ENCODE results near the gene SUMO3. TPM values are rescaled to one million over a fixed set of nuclear protein-coding genes. Genes with fewer than 3 reads are reported as not detected.

The SUMO3 gene
- total and polyA plus RNA-seq, 2 of the 4 experiments (the other 2 are of a cell fraction): 64.9 to 101 TPM

DNA sequence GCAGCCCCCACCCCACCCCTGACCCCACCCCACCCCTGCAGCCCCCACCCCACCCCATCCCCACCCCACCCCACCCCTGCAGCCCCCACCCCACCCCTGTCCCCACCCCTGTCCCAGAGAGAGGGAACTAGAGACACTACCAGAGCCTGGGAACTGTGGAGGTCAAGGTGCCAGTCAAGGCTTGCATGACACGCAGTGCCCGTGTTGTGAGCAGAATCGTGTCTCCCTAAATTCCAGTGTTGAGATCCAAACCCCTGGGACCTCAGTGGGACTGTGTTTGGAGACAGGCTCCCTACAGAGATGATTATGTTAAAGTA is 18.4 kb upstream of the SUMO3 start:
- H3K4me3 ChIP-seq (ENCODE audit: insufficient read depth, low read depth, low read length): no peak overlapping the region
- CTCF ChIA-PET: no interaction called here
- no peak overlapping the region for H3K4ac ChIP-seq (ENCODE audit: low read depth, low read length)
- no peak for DNase-seq
- in situ Hi-C loops (cut with MboI; ENCODE audit: low sequenced_read_pairs): no loop called here
- intact Hi-C loops (cut with micrococcal nuclease): no loop called here
- H3K23ac ChIP-seq (ENCODE audit: low read depth, low read length): no peak overlapping the region
- H3K9me3 ChIP-seq (ENCODE audit: control insufficient read depth, insufficient read depth, low read length): no peaks in the 10 kb centered on the region
- no peak overlapping the region for H4K91ac ChIP-seq (ENCODE audit: insufficient read depth, low read depth, low read length)
- no peak overlapping the region for H3K27ac ChIP-seq (ENCODE audit: insufficient read depth, low read length)
- H2AK5ac ChIP-seq (ENCODE audit: low read depth, low read length): no peak overlapping the region
- peak overlapping the region; percentile 18 for H2AFZ ChIP-seq (replicated peaks; ENCODE audit: low read length, poor library complexity)
- H2BK120ac ChIP-seq (ENCODE audit: low read depth, low read length): no peak overlapping the region
- H3K27me3 ChIP-seq (ENCODE audit: control insufficient read depth, insufficient read depth, low read length): peaks cover 23% of the 10 kb centered on the region
- H3K9me1 ChIP-seq (ENCODE audit: insufficient read depth, low read length): no peaks in the 10 kb centered on the region
- TF ChIP-seq, protein P1, sequence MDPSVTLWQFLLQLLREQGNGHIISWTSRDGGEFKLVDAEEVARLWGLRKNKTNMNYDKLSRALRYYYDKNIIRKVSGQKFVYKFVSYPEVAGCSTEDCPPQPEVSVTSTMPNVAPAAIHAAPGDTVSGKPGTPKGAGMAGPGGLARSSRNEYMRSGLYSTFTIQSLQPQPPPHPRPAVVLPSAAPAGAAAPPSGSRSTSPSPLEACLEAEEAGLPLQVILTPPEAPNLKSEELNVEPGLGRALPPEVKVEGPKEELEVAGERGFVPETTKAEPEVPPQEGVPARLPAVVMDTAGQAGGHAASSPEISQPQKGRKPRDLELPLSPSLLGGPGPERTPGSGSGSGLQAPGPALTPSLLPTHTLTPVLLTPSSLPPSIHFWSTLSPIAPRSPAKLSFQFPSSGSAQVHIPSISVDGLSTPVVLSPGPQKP (IDR thresholded peaks at IDR 0.05; ENCODE audit: borderline replicate concordance, low read depth, low read length): no peak
- TF ChIP-seq MXI1 (IDR thresholded peaks at IDR 0.05; ENCODE audit: borderline replicate concordance, low read depth, low read length) (no peak), RFX5 (IDR thresholded peaks at IDR 0.05; ENCODE audit: low read depth, low read length) (no peak), SMC3 (IDR thresholded peaks at IDR 0.05; ENCODE audit: low read depth, low read length) (no peak), CEBPB (IDR thresholded peaks at IDR 0.05; ENCODE audit: low read depth, low read length) (no peak), CHD1 (IDR thresholded peaks at IDR 0.05; ENCODE audit: low read depth, low read length) (no peak), NFE2L2 (IDR thresholded peaks at IDR 0.05; ENCODE audit: low read depth, low read length) (no peak), RAD21 (IDR thresholded peaks at IDR 0.05; ENCODE audit: low read length) (no peak), POLR2A (IDR thresholded peaks at IDR 0.05; ENCODE audit: low read depth, low read length) (no peak), BHLHE40 (IDR thresholded peaks at IDR 0.05; ENCODE audit: low read depth, low read length) (no peak), MAZ (IDR thresholded peaks at IDR 0.05; ENCODE audit: borderline replicate concordance, low read depth, low read length) (no peak), RCOR1 (IDR thresholded peaks at IDR 0.05; ENCODE audit: insufficient replicate concordance, low read length) (no peak), MAFK (IDR thresholded peaks at IDR 0.05; ENCODE audit: low read depth, low read length) (no peak), FOS (IDR thresholded peaks at IDR 0.05; ENCODE audit: low read depth, low read length) (no peak)
- TF ChIP-seq, protein P2, sequence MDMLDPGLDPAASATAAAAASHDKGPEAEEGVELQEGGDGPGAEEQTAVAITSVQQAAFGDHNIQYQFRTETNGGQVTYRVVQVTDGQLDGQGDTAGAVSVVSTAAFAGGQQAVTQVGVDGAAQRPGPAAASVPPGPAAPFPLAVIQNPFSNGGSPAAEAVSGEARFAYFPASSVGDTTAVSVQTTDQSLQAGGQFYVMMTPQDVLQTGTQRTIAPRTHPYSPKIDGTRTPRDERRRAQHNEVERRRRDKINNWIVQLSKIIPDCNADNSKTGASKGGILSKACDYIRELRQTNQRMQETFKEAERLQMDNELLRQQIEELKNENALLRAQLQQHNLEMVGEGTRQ (IDR thresholded peaks at IDR 0.05; ENCODE audit: low read depth, low read length): no peak
- TF ChIP-seq, protein P3, sequence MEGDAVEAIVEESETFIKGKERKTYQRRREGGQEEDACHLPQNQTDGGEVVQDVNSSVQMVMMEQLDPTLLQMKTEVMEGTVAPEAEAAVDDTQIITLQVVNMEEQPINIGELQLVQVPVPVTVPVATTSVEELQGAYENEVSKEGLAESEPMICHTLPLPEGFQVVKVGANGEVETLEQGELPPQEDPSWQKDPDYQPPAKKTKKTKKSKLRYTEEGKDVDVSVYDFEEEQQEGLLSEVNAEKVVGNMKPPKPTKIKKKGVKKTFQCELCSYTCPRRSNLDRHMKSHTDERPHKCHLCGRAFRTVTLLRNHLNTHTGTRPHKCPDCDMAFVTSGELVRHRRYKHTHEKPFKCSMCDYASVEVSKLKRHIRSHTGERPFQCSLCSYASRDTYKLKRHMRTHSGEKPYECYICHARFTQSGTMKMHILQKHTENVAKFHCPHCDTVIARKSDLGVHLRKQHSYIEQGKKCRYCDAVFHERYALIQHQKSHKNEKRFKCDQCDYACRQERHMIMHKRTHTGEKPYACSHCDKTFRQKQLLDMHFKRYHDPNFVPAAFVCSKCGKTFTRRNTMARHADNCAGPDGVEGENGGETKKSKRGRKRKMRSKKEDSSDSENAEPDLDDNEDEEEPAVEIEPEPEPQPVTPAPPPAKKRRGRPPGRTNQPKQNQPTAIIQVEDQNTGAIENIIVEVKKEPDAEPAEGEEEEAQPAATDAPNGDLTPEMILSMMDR (conservative IDR thresholded peaks at IDR 0.05; ENCODE audit: low read depth, low read length): no peak
- no peak overlapping the region for H3K14ac ChIP-seq (replicated peaks; ENCODE audit: low read depth, low read length)
- no peak overlapping the region for H2BK15ac ChIP-seq (ENCODE audit: low read depth, low read length)
- H2AK9ac ChIP-seq (replicated peaks; ENCODE audit: low read depth, low read length, poor library complexity): peak overlapping the region; percentile 11
- no peak overlapping the region for H4K5ac ChIP-seq (ENCODE audit: low read depth, low read length)
- no peaks in the 10 kb centered on the region for H3K36me3 ChIP-seq (ENCODE audit: control insufficient read depth, insufficient read depth, low read length)
- dilution Hi-C loops (cut with HindIII; ENCODE audit: low sequenced_read_pairs, unreplicated experiment): no loop called here
- no peak overlapping the region for H3K9ac ChIP-seq (ENCODE audit: low read depth, low read length)
- no peak overlapping the region for H3K18ac ChIP-seq (ENCODE audit: low read depth, low read length)
- H4K8ac ChIP-seq (ENCODE audit: low read depth in 2 of 2, low read length in 2 of 2): no peak overlapping the region
- H4K20me1 ChIP-seq (ENCODE audit: insufficient read depth, low read length): no peaks in the 10 kb centered on the region
- BruUV-seq (replicated peaks): no TSS peak
- ATAC-seq (ENCODE audit: low read depth): no peak
- no peak overlapping the region for H3K4me2 ChIP-seq (ENCODE audit: low read depth, low read length)
- peaks cover 5% of the 10 kb centered on the region; the same call in 1 of the 2 replicates for H3K4me1 ChIP-seq (ENCODE audit: control insufficient read depth, insufficient read depth, low read length)
- WGBS, 2 experiments (ENCODE audit: extremely low coverage in 2 of 2, insufficient read length in 1 of 2): 74% methylated on average over 3 of the region's 3 CpGs; no CpG with 5 or more reads in 1 of the 2 experiments
- H3K79me1 ChIP-seq (ENCODE audit: low read depth in 1 of 2, low read length in 2 of 2): no peaks in the 10 kb centered on the region
- H2BK5ac ChIP-seq (ENCODE audit: low read depth, low read length, poor library complexity, severe bottlenecking): no peak overlapping the region
- POLR2A ChIA-PET (ENCODE audit: unreplicated experiment): no interaction called here
- no peak overlapping the region for H2BK20ac ChIP-seq (ENCODE audit: low read depth, low read length)
- no peak overlapping the region for H3K56ac ChIP-seq (ENCODE audit: extremely low read depth, insufficient read depth, low read length)

Data from IMR-90 (cell line).